Esophagus (tissue), 2 donors: ENCODE measurements around the gene MGAT4C. TPM values are rescaled to one million over a fixed set of nuclear protein-coding genes. Genes with fewer than 3 reads are reported as not detected.

Experiments
- H3K27ac ChIP-seq, 2 donors: one replicate each; pipeline ENCODE4 v1.5.1; 2013; ENCODE audit warnings: low read depth in 2 of 2, mild to moderate bottlenecking in 2 of 2, inconsistent platforms in 1 of 2, low read length in 1 of 2, moderate library complexity in 1 of 2
- H3K27me3 ChIP-seq, 2 donors: one replicate each; pipeline ENCODE4 v1.6.1; 2013; ENCODE audit warnings: low read length in 2 of 2, control low read depth in 1 of 2, mild to moderate bottlenecking in 1 of 2; ENCODE audit not compliant: insufficient read depth in 2 of 2, control insufficient read depth in 1 of 2
- H3K36me3 ChIP-seq, 2 donors: one replicate each; pipeline ENCODE4 v1.6.1; 2013; ENCODE audit warnings: low read length in 1 of 2; ENCODE audit not compliant: control insufficient read depth in 2 of 2, insufficient read depth in 2 of 2
- H3K4me1 ChIP-seq, 2 donors: one replicate each; pipeline ENCODE4 v1.6.1; 2013; ENCODE audit warnings: low read length in 1 of 2; ENCODE audit not compliant: control insufficient read depth in 2 of 2, insufficient read depth in 2 of 2
- H3K4me3 ChIP-seq, 2 donors: one replicate each; pipeline ENCODE4 v1.5.1; 2013; ENCODE audit warnings: low read length in 2 of 2, mild to moderate bottlenecking in 2 of 2, low read depth in 1 of 2, moderate library complexity in 1 of 2
- H3K9me3 ChIP-seq, 2 donors: one replicate each; pipeline ENCODE4 v1.6.1; 2013; ENCODE audit warnings: mild to moderate bottlenecking in 2 of 2, low read depth in 1 of 2, low read length in 1 of 2, moderate library complexity in 1 of 2; ENCODE audit not compliant: control insufficient read depth in 2 of 2, insufficient read depth in 1 of 2
- whole genome bisulfite sequencing, 2 donors: extraction: QIAGEN DNeasy Blood & Tissue Kit; methylation state at CpG; one replicate each; pipeline ENCODE4 v1.1.7; 2013; 5-methylcytosine and 5-hydroxymethylcytosine counted together
- polyA plus RNA-seq, 2 donors: library from polyadenylated mRNA; stranded (reverse); fragments of 200-250 nt; gene quantifications; one replicate each; pipeline ENCODE4 v1.2.3, GENCODE V29; 2013
- donor health status: healthy with polysubstance abuse.
- donor health status: Bipolar disorder and iron deficiency.

Gene MGAT4C
- polyA plus RNA-seq, 2 donors: under 0.01 to 0.04 TPM

DNA sequence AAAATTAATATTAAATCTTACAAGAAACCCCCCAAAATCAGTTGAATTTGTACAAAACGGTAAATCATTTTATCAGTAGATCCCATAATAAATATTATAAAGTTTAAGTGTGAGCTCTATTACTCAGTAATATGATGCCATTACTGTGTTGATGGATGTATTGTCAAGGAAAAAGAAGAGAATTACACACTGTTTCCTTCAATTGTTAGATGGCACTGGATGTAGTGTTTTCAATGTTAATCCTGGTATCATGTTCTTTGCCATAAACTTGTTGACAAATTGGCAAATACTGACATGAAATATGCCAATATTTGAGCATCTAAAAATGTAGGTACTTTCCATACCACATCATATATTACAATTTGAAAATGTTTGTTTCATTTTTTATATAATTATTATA, 280.5 kb downstream of the MGAT4C start:
- H3K36me3 ChIP-seq: no peaks in the 10 kb centered on the region
- H3K27ac ChIP-seq: no peak overlapping the region
- no peaks in the 10 kb centered on the region for H3K9me3 ChIP-seq
- H3K27me3 ChIP-seq: no peaks in the 10 kb centered on the region
- WGBS, 2 donors: 72 to 85% methylated on average over 1 of the region's 1 CpG
- H3K4me3 ChIP-seq: no peak overlapping the region
- H3K4me1 ChIP-seq: no peaks in the 10 kb centered on the region

DNA sequence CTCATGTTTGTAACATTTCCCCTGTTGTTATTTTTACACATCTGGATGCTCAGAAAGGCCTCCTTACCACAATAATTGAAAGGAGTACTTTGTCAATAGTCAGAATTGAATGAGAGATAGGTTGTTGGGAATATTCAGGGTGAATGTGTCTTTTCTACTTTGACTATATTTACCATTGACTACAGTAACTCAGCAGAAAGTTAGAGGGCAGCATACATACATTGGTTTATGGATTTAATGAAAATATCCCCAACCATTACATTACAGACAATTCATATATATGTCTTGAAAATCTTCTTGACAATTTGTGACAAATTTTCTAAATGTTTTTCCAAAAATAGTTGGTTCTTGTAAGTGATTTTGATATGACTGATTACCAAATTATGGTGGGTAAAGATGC, 284.4 kb downstream of the MGAT4C start:
- H3K4me1 ChIP-seq: no peaks in the 10 kb centered on the region
- H3K4me3 ChIP-seq: no peak overlapping the region
- H3K9me3 ChIP-seq: no peaks in the 10 kb centered on the region
- H3K36me3 ChIP-seq: no peaks in the 10 kb centered on the region
- H3K27me3 ChIP-seq: no peaks in the 10 kb centered on the region
- H3K27ac ChIP-seq: no peak overlapping the region

DNA sequence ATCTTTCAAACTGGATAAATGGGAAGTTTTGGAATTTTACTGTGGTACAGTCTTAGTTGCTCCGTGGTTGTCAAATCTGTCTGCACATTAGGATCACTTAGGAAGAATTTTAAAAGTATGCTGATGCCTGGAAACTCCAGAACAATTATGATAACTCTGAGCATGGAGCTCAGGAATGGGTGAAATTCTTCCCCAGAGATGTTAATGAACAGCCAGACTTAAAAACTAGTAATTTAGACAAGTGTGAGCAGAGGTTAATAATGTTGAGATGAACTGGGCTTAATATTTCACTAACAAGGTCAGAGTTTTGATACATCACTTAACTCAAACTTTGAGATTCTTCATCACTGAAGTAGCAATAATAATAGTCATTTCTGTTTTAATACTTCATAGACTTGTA, 287.6 kb downstream of the MGAT4C start:
- Histone ChIP-seq H3K9me3 (no peaks in the 10 kb centered on the region), H3K4me1 (no peaks in the 10 kb centered on the region), H3K4me3 (no peak overlapping the region), H3K27me3 (no peaks in the 10 kb centered on the region), H3K36me3 (no peaks in the 10 kb centered on the region), H3K27ac (no peak overlapping the region)
- 48 to 58% methylated on average over 1 of the region's 1 CpG for WGBS, 2 donors

DNA sequence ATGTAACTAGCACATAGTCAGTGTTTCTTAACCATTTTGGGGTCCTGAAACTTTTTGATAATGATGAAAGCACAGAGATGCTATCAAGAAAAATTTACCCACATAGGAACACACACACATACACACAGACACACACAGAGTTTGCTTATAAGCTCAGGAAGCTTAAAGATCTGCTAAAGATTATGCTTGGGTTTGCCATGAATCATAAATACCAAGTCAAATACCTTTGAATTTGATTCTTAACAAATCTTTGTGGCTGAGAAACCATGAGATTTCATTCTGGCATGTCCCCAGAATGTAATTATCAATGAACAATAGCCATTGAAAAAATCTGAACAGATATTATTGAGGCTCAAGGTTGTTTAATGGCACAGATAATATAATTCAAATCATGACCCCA, 292.9 kb downstream of the MGAT4C start:
- no peaks in the 10 kb centered on the region for H3K4me1 ChIP-seq
- H3K36me3 ChIP-seq: no peaks in the 10 kb centered on the region
- H3K9me3 ChIP-seq: no peaks in the 10 kb centered on the region
- no peak overlapping the region for H3K4me3 ChIP-seq
- H3K27me3 ChIP-seq: no peaks in the 10 kb centered on the region
- no peak overlapping the region for H3K27ac ChIP-seq

DNA sequence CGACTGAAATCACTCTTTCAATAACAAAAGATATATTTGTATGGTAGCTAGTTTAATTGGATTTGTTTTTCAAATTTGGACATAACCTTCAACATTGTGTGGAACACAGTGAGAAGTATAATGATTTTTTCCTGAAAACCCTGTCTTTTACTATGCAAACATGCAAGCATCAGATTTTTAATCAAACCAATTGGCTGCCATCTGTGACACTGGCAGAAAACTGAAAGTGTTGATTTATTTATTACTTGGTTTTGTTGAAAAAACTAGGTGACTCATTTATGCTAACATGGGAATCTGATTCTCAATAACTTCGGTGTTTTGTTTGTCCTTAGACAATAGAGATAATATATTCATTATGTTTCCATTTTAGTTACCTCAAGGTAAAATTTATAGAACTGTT, 300.1 kb downstream of the MGAT4C start:
- H3K4me3 ChIP-seq: no peak overlapping the region
- no peaks in the 10 kb centered on the region for H3K9me3 ChIP-seq
- H3K36me3 ChIP-seq: no peaks in the 10 kb centered on the region
- WGBS, 2 donors: 37 to 42% methylated on average over 2 of the region's 2 CpGs
- H3K27ac ChIP-seq: no peak overlapping the region
- H3K27me3 ChIP-seq: no peaks in the 10 kb centered on the region
- H3K4me1 ChIP-seq: no peaks in the 10 kb centered on the region

GRCh38 chr12:85955127-85955526, 301.1 kb downstream of the MGAT4C start:
- Histone ChIP-seq H3K4me3 (no peak overlapping the region), H3K27ac (no peak overlapping the region), H3K4me1 (no peaks in the 10 kb centered on the region), H3K36me3 (no peaks in the 10 kb centered on the region), H3K9me3 (no peaks in the 10 kb centered on the region), H3K27me3 (no peaks in the 10 kb centered on the region)
- WGBS, 2 donors: 51 to 54% methylated on average over 1 of the region's 1 CpG

DNA sequence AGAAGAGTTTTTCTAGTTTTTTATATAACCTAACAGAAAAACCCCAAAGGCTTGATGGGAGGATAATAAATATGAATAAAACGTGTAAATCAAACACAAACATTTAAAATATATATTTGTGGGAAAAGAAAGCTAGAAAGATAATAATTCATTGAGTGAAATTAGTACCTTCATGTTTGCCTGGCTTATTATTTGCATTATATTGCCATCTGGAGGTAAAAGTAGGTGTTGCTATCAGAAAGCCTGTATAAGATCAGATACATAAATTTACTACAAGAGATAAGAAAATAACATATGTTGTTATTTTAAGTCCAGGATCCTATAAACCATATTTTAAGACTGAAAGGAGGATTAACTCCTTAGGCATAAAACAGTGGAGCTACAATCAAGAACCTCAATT, 304.4 kb downstream of the MGAT4C start:
- 7 to 10% methylated on average over 1 of the region's 1 CpG for WGBS, 2 donors
- Histone ChIP-seq H3K36me3 (no peaks in the 10 kb centered on the region), H3K9me3 (no peaks in the 10 kb centered on the region)

DNA sequence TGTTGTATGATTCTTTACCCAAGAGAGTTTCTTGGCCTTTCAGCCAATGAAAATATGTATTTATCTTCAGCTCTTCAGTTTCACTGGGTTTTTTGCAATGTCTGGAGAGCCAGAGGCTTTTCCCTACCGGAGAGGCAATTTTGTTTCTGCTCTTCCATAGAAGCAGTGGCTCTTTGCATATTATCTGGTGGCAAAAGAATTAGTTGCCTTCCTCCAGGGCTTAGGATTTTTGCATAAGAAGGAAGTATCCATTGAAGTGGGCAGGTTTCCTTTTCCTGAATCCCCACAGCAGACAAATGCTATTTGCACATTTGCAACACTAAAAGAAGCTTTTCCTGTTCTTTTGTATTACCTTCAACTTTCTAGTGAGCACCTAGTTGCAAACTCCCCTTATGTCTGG, 306.9 kb downstream of the MGAT4C start:
- H3K27me3 ChIP-seq: no peaks in the 10 kb centered on the region
- no peaks in the 10 kb centered on the region for H3K4me1 ChIP-seq
- no peak overlapping the region for H3K4me3 ChIP-seq
- no peaks in the 10 kb centered on the region for H3K36me3 ChIP-seq
- 30 to 39% methylated on average over 1 of the region's 1 CpG for WGBS, 2 donors
- H3K27ac ChIP-seq: no peak overlapping the region
- peaks cover 0 to 4% of the 10 kb centered on the region in 2 donors for H3K9me3 ChIP-seq

More for the DNA sequence above, 304.4 kb downstream of the MGAT4C start:
- Histone ChIP-seq H3K4me3 (no peak overlapping the region), H3K27me3 (no peaks in the 10 kb centered on the region), H3K4me1 (no peaks in the 10 kb centered on the region), H3K27ac (no peak overlapping the region)

- Histone ChIP-seq H3K4me1 (no peaks in the 10 kb centered on the region), H3K36me3 (no peaks in the 10 kb centered on the region), H3K27ac (no peak overlapping the region), H3K27me3 (no peaks in the 10 kb centered on the region), H3K9me3 (peaks cover 0 to 4% of the 10 kb centered on the region in 2 donors), H3K4me3 (no peak overlapping the region)
- 69 to 88% methylated on average over 1 of the region's 1 CpG for WGBS, 2 donors
Observed at GRCh38 chr12:85948340-85948739, 307.9 kb downstream of the MGAT4C start.

GRCh38 chr12:85947286-85947685, 308.9 kb downstream of the MGAT4C start:
- peaks cover 0 to 4% of the 10 kb centered on the region in 2 donors for H3K9me3 ChIP-seq
- no peak overlapping the region for H3K4me3 ChIP-seq
- WGBS, 2 donors: 88 to 89% methylated on average over 12 of the region's 12 CpGs
- H3K36me3 ChIP-seq: no peaks in the 10 kb centered on the region
- no peak overlapping the region for H3K27ac ChIP-seq
- H3K4me1 ChIP-seq: no peaks in the 10 kb centered on the region
- no peaks in the 10 kb centered on the region for H3K27me3 ChIP-seq
